Measurements from ENCODE around the gene MBD2.

DNA sequence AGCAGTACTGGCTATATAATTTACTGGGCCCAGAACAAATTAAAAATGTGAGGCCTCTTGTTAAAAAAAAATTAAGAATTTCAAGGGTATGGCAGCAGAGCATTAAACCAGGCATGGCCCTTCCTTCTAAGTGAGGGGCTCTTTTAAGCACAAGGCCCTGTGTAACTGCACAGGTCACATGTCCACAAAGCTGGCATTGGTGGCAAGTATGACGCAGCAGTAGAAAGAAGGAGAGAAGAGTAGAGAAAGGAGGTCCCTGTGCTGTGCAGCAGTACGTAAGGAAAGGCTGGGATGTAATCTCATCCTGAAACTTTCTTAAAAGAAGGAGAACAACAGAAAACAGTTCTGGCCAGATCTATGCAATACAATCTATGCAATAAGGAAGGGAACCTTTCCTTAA, 51.2 kb downstream of the MBD2 start:
- TF ChIP-seq, protein P1, sequence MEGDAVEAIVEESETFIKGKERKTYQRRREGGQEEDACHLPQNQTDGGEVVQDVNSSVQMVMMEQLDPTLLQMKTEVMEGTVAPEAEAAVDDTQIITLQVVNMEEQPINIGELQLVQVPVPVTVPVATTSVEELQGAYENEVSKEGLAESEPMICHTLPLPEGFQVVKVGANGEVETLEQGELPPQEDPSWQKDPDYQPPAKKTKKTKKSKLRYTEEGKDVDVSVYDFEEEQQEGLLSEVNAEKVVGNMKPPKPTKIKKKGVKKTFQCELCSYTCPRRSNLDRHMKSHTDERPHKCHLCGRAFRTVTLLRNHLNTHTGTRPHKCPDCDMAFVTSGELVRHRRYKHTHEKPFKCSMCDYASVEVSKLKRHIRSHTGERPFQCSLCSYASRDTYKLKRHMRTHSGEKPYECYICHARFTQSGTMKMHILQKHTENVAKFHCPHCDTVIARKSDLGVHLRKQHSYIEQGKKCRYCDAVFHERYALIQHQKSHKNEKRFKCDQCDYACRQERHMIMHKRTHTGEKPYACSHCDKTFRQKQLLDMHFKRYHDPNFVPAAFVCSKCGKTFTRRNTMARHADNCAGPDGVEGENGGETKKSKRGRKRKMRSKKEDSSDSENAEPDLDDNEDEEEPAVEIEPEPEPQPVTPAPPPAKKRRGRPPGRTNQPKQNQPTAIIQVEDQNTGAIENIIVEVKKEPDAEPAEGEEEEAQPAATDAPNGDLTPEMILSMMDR (IDR thresholded peaks at IDR 0.05 in 4 of 5, conservative IDR thresholded peaks at IDR 0.05 in 1 of 5): no peak
- TF ChIP-seq POLR2A (IDR thresholded peaks at IDR 0.05): no peak
